Muscle layer of duodenum (tissue), 2 donors: ENCODE results near the gene QPRT.
"Not testable (repeated sequence)": the region's sequence is repeated elsewhere in the genome, so short reads cannot be mapped to it uniquely, and the experiment has no call there.

Source experiments
- H3K27ac ChIP-seq: one replicate; pipeline ENCODE4 v1.7.0; 2013; ENCODE audit warnings: mild to moderate bottlenecking, low read length
- H3K27me3 ChIP-seq: one replicate; pipeline ENCODE4 v1.7.0; 2013; ENCODE audit warnings: low read depth, mild to moderate bottlenecking, control low read depth, low read length
- H3K36me3 ChIP-seq, 2 donors: one replicate each; pipeline ENCODE4 v1.7.0; 2013; ENCODE audit warnings: low read length in 2 of 2, control low read depth in 1 of 2, mild to moderate bottlenecking in 1 of 2; ENCODE audit not compliant: insufficient read depth in 2 of 2, control insufficient read depth in 1 of 2
- H3K4me1 ChIP-seq, 2 donors: one replicate each; pipeline ENCODE4 v1.7.0; 2013; ENCODE audit warnings: low read length in 2 of 2, mild to moderate bottlenecking in 2 of 2, control low read depth in 1 of 2, moderate library complexity in 1 of 2; ENCODE audit not compliant: insufficient read depth in 2 of 2, control insufficient read depth in 1 of 2
- H3K4me3 ChIP-seq, 2 donors: one replicate each; pipeline ENCODE4 v1.7.0; 2013; ENCODE audit warnings: low read length in 2 of 2, low read depth in 1 of 2, mild to moderate bottlenecking in 1 of 2
- H3K9me3 ChIP-seq, 2 donors: one replicate each; pipeline ENCODE4 v1.7.0; 2013; ENCODE audit warnings: low read length in 2 of 2, control low read depth in 1 of 2, mild to moderate bottlenecking in 1 of 2; ENCODE audit not compliant: control insufficient read depth in 1 of 2
- donor health status: healthy.

The QPRT gene

GRCh38 chr16:29663807-29664090, 15.2 kb upstream of the QPRT start:
- Histone ChIP-seq H3K4me3 (no peak overlapping the region), H3K36me3 (no peaks in the 10 kb centered on the region), H3K9me3 (no peaks in the 10 kb centered on the region), H3K4me1 (peaks cover 5 to 11% of the 10 kb centered on the region in 2 donors), H3K27ac (no peak overlapping the region), H3K27me3 (no peaks in the 10 kb centered on the region)

GRCh38 chr16:29664091-29664921, 14.7 kb upstream of the QPRT start:
- H3K9me3 ChIP-seq, result no peaks in the 10 kb centered on the region
- no peak overlapping the region for H3K27ac ChIP-seq
- peaks cover 5 to 11% of the 10 kb centered on the region in 2 donors for H3K4me1 ChIP-seq
- peak overlapping the region in 1 of 2 donors; percentile 11 for H3K4me3 ChIP-seq
- no peaks in the 10 kb centered on the region for H3K36me3 ChIP-seq
- no peaks in the 10 kb centered on the region for H3K27me3 ChIP-seq

- H3K9me3 ChIP-seq, result no peaks in the 10 kb centered on the region
- no peak overlapping the region for H3K27ac ChIP-seq
- H3K4me3 ChIP-seq, result peak overlapping the region; percentile 39 to 42
- H3K36me3 ChIP-seq, result no peaks in the 10 kb centered on the region
- H3K27me3 ChIP-seq, result no peaks in the 10 kb centered on the region
- peaks cover 5 to 11% of the 10 kb centered on the region in 2 donors for H3K4me1 ChIP-seq
Measured at GRCh38 chr16:29665294-29666077, 13.5 kb upstream of the QPRT start.

- not testable (repeated sequence) for H3K36me3 ChIP-seq, H3K9me3 ChIP-seq, H3K27ac ChIP-seq, H3K4me3 ChIP-seq, H3K27me3 ChIP-seq
- H3K4me1 ChIP-seq, result peaks cover 5 to 11% of the 10 kb centered on the region in 2 donors
Measured at GRCh38 chr16:29667322-29667610, 11.7 kb upstream of the QPRT start.

GRCh38 chr16:29667755-29668154, 11.2 kb upstream of the QPRT start:
- H3K9me3 ChIP-seq, result no peaks in the 10 kb centered on the region
- no peak overlapping the region for H3K27ac ChIP-seq
- peaks cover 5 to 11% of the 10 kb centered on the region in 2 donors for H3K4me1 ChIP-seq
- H3K27me3 ChIP-seq, result no peaks in the 10 kb centered on the region
- no peak overlapping the region for H3K4me3 ChIP-seq
- H3K36me3 ChIP-seq, result no peaks in the 10 kb centered on the region

GRCh38 chr16:29668267-29668666, 10.7 kb upstream of the QPRT start:
- Histone ChIP-seq H3K9me3 (no peaks in the 10 kb centered on the region), H3K27ac (no peak overlapping the region), H3K4me3 (no peak overlapping the region), H3K4me1 (peaks cover 5 to 11% of the 10 kb centered on the region in 2 donors), H3K27me3 (no peaks in the 10 kb centered on the region), H3K36me3 (no peaks in the 10 kb centered on the region)

GRCh38 chr16:29673501-29673900, 5.5 kb upstream of the QPRT start:
- Histone ChIP-seq H3K27ac (no peak overlapping the region), H3K27me3 (no peaks in the 10 kb centered on the region), H3K4me3 (no peak overlapping the region), H3K9me3 (no peaks in the 10 kb centered on the region), H3K4me1 (peaks cover 0 to 8% of the 10 kb centered on the region in 2 donors), H3K36me3 (no peaks in the 10 kb centered on the region)

GRCh38 chr16:29674188-29674587, 4.8 kb upstream of the QPRT start:
- Histone ChIP-seq H3K9me3 (no peaks in the 10 kb centered on the region), H3K4me3 (no peak overlapping the region), H3K27me3 (no peaks in the 10 kb centered on the region), H3K27ac (no peak overlapping the region), H3K4me1 (peaks cover 0 to 11% of the 10 kb centered on the region in 2 donors), H3K36me3 (no peaks in the 10 kb centered on the region)

- H3K4me1 ChIP-seq, result peaks cover 0 to 15% of the 10 kb centered on the region in 2 donors
- H3K27me3 ChIP-seq, result no peaks in the 10 kb centered on the region
- no peaks in the 10 kb centered on the region for H3K36me3 ChIP-seq
- H3K27ac ChIP-seq, result no peak overlapping the region
- H3K9me3 ChIP-seq, result no peaks in the 10 kb centered on the region
- no peak overlapping the region for H3K4me3 ChIP-seq
Measured at GRCh38 chr16:29675811-29676643, 3.0 kb upstream of the QPRT start.

- Histone ChIP-seq H3K36me3 (no peaks in the 10 kb centered on the region), H3K27me3 (no peaks in the 10 kb centered on the region), H3K4me3 (no peak overlapping the region), H3K27ac (no peak overlapping the region), H3K9me3 (no peaks in the 10 kb centered on the region), H3K4me1 (peaks cover 0 to 15% of the 10 kb centered on the region in 2 donors)
Measured at GRCh38 chr16:29676989-29677785, 1.8 kb upstream of the QPRT start.
